DMS114 treated with DMSO at 0.1 percent for 48 hours (cell line): ENCODE measurements around the gene HSPH1.
A peak's percentile ranks its signal among the peaks of the same experiment; 100 is the strongest.
"Not testable (repeated sequence)": the region's sequence is repeated elsewhere in the genome, so short reads cannot be mapped to it uniquely, and the experiment has no call there.

ENCODE experiments used
- DNase-seq: peaks from one replicate; lab custom pipeline; 2025; ENCODE audit not compliant: unreplicated experiment; lab: John Stamatoyannopoulos, UW

The HSPH1 gene

GRCh38 chr13:31177813-31178495 lies 16.2 kb upstream of the HSPH1 start:
- DNase-seq: not testable (repeated sequence)

- DNase-seq: no peak
These were observed 14.3 kb upstream of the HSPH1 start for GRCh38 chr13:31175847-31176532.

- DNase-seq: no peak
These were observed 12.3 kb upstream of the HSPH1 start for GRCh38 chr13:31174018-31174417.

- no peak for DNase-seq
These were observed 10.8 kb upstream of the HSPH1 start for GRCh38 chr13:31172535-31172934.

GRCh38 chr13:31172001-31172400 lies 10.3 kb upstream of the HSPH1 start:
- no peak for DNase-seq

- no peak for DNase-seq
These were observed 7.0 kb upstream of the HSPH1 start for GRCh38 chr13:31168736-31169135.

- no peak for DNase-seq
These were observed 6.5 kb upstream of the HSPH1 start for GRCh38 chr13:31168166-31168565.

- no peak for DNase-seq
These were observed 5.8 kb upstream of the HSPH1 start for GRCh38 chr13:31167490-31167889.

GRCh38 chr13:31166591-31166990 lies 4.9 kb upstream of the HSPH1 start:
- no peak for DNase-seq

- peak; percentile 88 for DNase-seq
These were observed 676 bp upstream of the HSPH1 start for GRCh38 chr13:31162151-31163008.

GRCh38 chr13:31160857-31161556 lies 697 bp downstream of the HSPH1 start:
- DNase-seq: peak; percentile 9

GRCh38 chr13:31159306-31159705 lies 2.4 kb downstream of the HSPH1 start:
- no peak for DNase-seq

- no peak for DNase-seq
These were observed 6.8 kb downstream of the HSPH1 start for GRCh38 chr13:31154939-31155338.

- no peak for DNase-seq
These were observed 9.9 kb downstream of the HSPH1 start for GRCh38 chr13:31151837-31152236.

- no peak for DNase-seq
These were observed 11.3 kb downstream of the HSPH1 start for GRCh38 chr13:31150315-31150985.

- no peak for DNase-seq
These were observed 12.1 kb downstream of the HSPH1 start for GRCh38 chr13:31149604-31150003.

GRCh38 chr13:31145417-31145816 lies 16.3 kb downstream of the HSPH1 start:
- DNase-seq: no peak

- no peak for DNase-seq
These were observed 23.2 kb downstream of the HSPH1 start for GRCh38 chr13:31138515-31138914.

GRCh38 chr13:31136724-31137123 lies 25.0 kb downstream of the HSPH1 start:
- DNase-seq: no peak

GRCh38 chr13:31134039-31134711 lies 27.5 kb downstream of the HSPH1 start:
- DNase-seq: no peak
